Esophagus muscularis mucosa (tissue), 4 donors: ENCODE results near the gene NOTCH4. TPM values are rescaled to one million over a fixed set of nuclear protein-coding genes. Genes with fewer than 3 reads are reported as not detected.
A peak's percentile ranks its signal among the peaks of the same experiment; 100 is the strongest.

Experiments
- DNase-seq: peaks from one replicate; pipeline ENCODE4 v3.0.0-alpha.2; 2017; ENCODE audit errors: extremely low spot score
- H3K27ac ChIP-seq, 4 donors: fragments of 200-600 bp; sonication (generic); replicated peaks in 1 of 4; 1 replicate in 3 of 4; 2 replicates in 1 of 4; pipeline ENCODE4 v1.5.1; 2016 to 2019; ENCODE audit warnings: mild to moderate bottlenecking in 1 of 4
- H3K27me3 ChIP-seq, 4 donors: fragments of 200-600 bp; sonication (generic); one replicate each; pipeline versions ENCODE4 v1.5.1 to v1.6.0; 2016 to 2019
- H3K36me3 ChIP-seq, 4 donors: fragments of 200-600 bp; sonication (generic); one replicate each; pipeline ENCODE4 v1.5.1; 2016 to 2019
- H3K4me1 ChIP-seq, 4 donors: fragments of 200-600 bp; sonication (generic); one replicate each; pipeline ENCODE4 v1.5.1; 2016 to 2019
- H3K4me3 ChIP-seq, 4 donors: fragments of 200-600 bp; sonication (generic); 1 replicate in 2 of 4; 2 replicates in 2 of 4; pipeline ENCODE4 v1.5.1; 2016 to 2019; ENCODE audit warnings: mild to moderate bottlenecking in 4 of 4, moderate library complexity in 1 of 4
- H3K9me3 ChIP-seq, 4 donors: fragments of 200-600 bp; sonication (generic); 1 replicate in 3 of 4; 2 replicates in 1 of 4; pipeline ENCODE4 v1.5.1; 2016 to 2019
- CTCF ChIP-seq, 3 experiments: fragments of 200-600 bp in 2 of 3; fragments of 450-650 bp in 1 of 3; sonication (generic) in 2 of 3; IDR thresholded peaks; one replicate each; pipeline ENCODE4 v1.5.1; 2017 to 2019; ENCODE audit warnings: antibody characterized with exemption in 3 of 3, mild to moderate bottlenecking in 2 of 3, moderate library complexity in 1 of 3
- EP300 ChIP-seq: sonication (generic); formaldehyde crosslinking; IDR thresholded peaks from one replicate; pipeline ENCODE4 v1.6.1; 2017; ENCODE audit warnings: antibody characterized with exemption
- POLR2A ChIP-seq: fragments of 450-650 bp; IDR thresholded peaks from one replicate; pipeline ENCODE4 v1.6.1; 2017; ENCODE audit warnings: antibody characterized with exemption, moderate library complexity, mild to moderate bottlenecking, low read depth
- POLR2AphosphoS5 ChIP-seq, 2 donors: sonication (generic); formaldehyde crosslinking; IDR thresholded peaks; one replicate each; pipeline ENCODE4 v1.6.1; 2017; ENCODE audit warnings: antibody characterized with exemption in 2 of 2
- WGBS: methylation state at CpG from one replicate; pipeline ENCODE4 v1.1.5; 2018; 5-methylcytosine and 5-hydroxymethylcytosine counted together
- intact Hi-C: fragments of 100-400 bp; cut with DNase I; formaldehyde crosslinking; loops from one replicate; pipeline ENCODE4 v1.15.1; 2023
- total RNA-seq, 4 donors: library from RNA; depleted of rRNA; stranded (reverse); fragments of >200 nt; gene quantifications; one replicate each; pipeline versions ENCODE4 v1.1.0 to v1.2.1, GENCODE V29; 2016

NOTCH4 gene
- total RNA-seq, 4 donors from 2014 or later, result 16.6 to 30.6 (median 19.8) TPM

GRCh38 chr6:32175322-32175710 is 48.6 kb downstream of the NOTCH4 start:
- Histone ChIP-seq H3K4me1 (peaks cover 38 to 64% (median 62%) of the 10 kb centered on the region in 4 donors), H3K27me3 (no peaks in the 10 kb centered on the region), H3K4me3 (peak overlapping the region; percentile 74 to 93 (median 80)), H3K27ac (peak overlapping the region; percentile 94 to 99 (median 96)), H3K36me3 (peaks cover 2 to 20% (median 18%) of the 10 kb centered on the region in 4 donors), H3K9me3 (no peaks in the 10 kb centered on the region)
- intact Hi-C loops, result no loop called here
- DNase-seq, result no peak
- TF ChIP-seq POLR2AphosphoS5 (IDR thresholded peaks at IDR 0.05) (no peak), EP300 (no peak), POLR2A (no peak), CTCF (IDR thresholded peaks at IDR 0.05) (no peak)
- 10% methylated on average over 2 of the region's 2 CpGs for WGBS

GRCh38 chr6:32174416-32174815 is 49.5 kb downstream of the NOTCH4 start:
- Histone ChIP-seq H3K27ac (peak overlapping the region in 2 of 4 donors; percentile 52 to 66), H3K4me3 (peak overlapping the region in 1 of 4 donors; percentile 75), H3K9me3 (no peaks in the 10 kb centered on the region), H3K4me1 (peaks cover 30 to 55% (median 53%) of the 10 kb centered on the region in 4 donors), H3K27me3 (no peaks in the 10 kb centered on the region), H3K36me3 (peaks cover 8 to 21% (median 19%) of the 10 kb centered on the region in 4 donors)
- intact Hi-C loops, result no loop called here
- WGBS, result 90% methylated on average over 1 of the region's 1 CpG
- TF ChIP-seq CTCF (IDR thresholded peaks at IDR 0.05), result no peak
- no peak for DNase-seq

- intact Hi-C loops, result no loop called here
- no peaks in the 10 kb centered on the region for H3K9me3 ChIP-seq
- 69% methylated on average over 4 of the region's 4 CpGs for WGBS
- DNase-seq, result no peak
- peaks cover 11 to 33% (median 30%) of the 10 kb centered on the region in 4 donors for H3K36me3 ChIP-seq
- no peaks in the 10 kb centered on the region for H3K27me3 ChIP-seq
- peaks cover 24 to 53% (median 48%) of the 10 kb centered on the region in 4 donors for H3K4me1 ChIP-seq
- TF ChIP-seq CTCF (IDR thresholded peaks at IDR 0.05), result no peak
- TF ChIP-seq POLR2AphosphoS5 (IDR thresholded peaks at IDR 0.05), result peak in 1 of 2 donors; percentile 32
- H3K4me3 ChIP-seq, result no peak overlapping the region
- H3K27ac ChIP-seq, result peak overlapping the region in 3 of 4 donors; percentile 52 to 66 (median 62)
Observed at GRCh38 chr6:32173051-32173727, 50.7 kb downstream of the NOTCH4 start.

GRCh38 chr6:32171234-32171633 is 52.6 kb downstream of the NOTCH4 start:
- Histone ChIP-seq H3K4me3 (no peak overlapping the region), H3K27ac (no peak overlapping the region), H3K27me3 (no peaks in the 10 kb centered on the region), H3K36me3 (peaks cover 13 to 53% (median 49%) of the 10 kb centered on the region in 4 donors), H3K9me3 (no peaks in the 10 kb centered on the region), H3K4me1 (peaks cover 13 to 46% (median 42%) of the 10 kb centered on the region in 4 donors)
- TF ChIP-seq CTCF (IDR thresholded peaks at IDR 0.05) (no peak), EP300 (no peak), POLR2A (no peak), POLR2AphosphoS5 (IDR thresholded peaks at IDR 0.05) (no peak)
- no peak for DNase-seq
- 93% methylated on average over 6 of the region's 6 CpGs for WGBS
- intact Hi-C loops, result no loop called here

- H3K9me3 ChIP-seq, result no peaks in the 10 kb centered on the region
- peaks cover 9 to 41% (median 37%) of the 10 kb centered on the region in 4 donors for H3K4me1 ChIP-seq
- intact Hi-C loops, result no loop called here
- peaks cover 13 to 62% (median 58%) of the 10 kb centered on the region in 4 donors for H3K36me3 ChIP-seq
- H3K27ac ChIP-seq, result no peak overlapping the region
- H3K27me3 ChIP-seq, result no peaks in the 10 kb centered on the region
- TF ChIP-seq POLR2AphosphoS5 (IDR thresholded peaks at IDR 0.05) (no peak), EP300 (no peak), POLR2A (no peak), CTCF (IDR thresholded peaks at IDR 0.05) (no peak)
- H3K4me3 ChIP-seq, result no peak overlapping the region
- DNase-seq, result no peak
- 86% methylated on average over 4 of the region's 11 CpGs for WGBS
Observed at GRCh38 chr6:32170294-32170693, 53.6 kb downstream of the NOTCH4 start.
